Measurements from ENCODE around the gene DCTN3. TPM values are rescaled to one million over a fixed set of nuclear protein-coding genes. Genes with fewer than 3 reads are reported as not detected.
A peak's percentile ranks its signal among the peaks of the same experiment; 100 is the strongest.

DCTN3 gene
- total RNA-seq, 2 experiments from 2014 or later: 81.5 to 84.4 TPM

GRCh38 chr9:34603610-34604231, 16.6 kb downstream of the DCTN3 start:
- H3K36me3 ChIP-seq (ENCODE audit: insufficient read depth, low read length): no peaks in the 10 kb centered on the region
- ChIA-PET POLR2A (interaction anchor here (1.2 to 1.3 kb wide), 2 partner anchors 12 to 59 kb away, joined by 3 read pairs; no protein-coding TSS in a partner anchor), CTCF (interaction anchor here (0.7 to 1.7 kb wide), 14 partner anchors 9 to 420 kb away, joined by 3 to 13 read pairs (median 4); partner anchors contain the start of genes ARID3C, DCTN3 and SIGMAR1)
- Mint-ChIP-seq H3K9me3 (no peaks in the 10 kb centered on the region), H3K27ac (no peak overlapping the region), H3K36me3 (ENCODE audit: low read depth) (no peaks in the 10 kb centered on the region), H3K4me3 (no peak overlapping the region), H3K4me1 (ENCODE audit: low read depth) (no peaks in the 10 kb centered on the region), H3K27me3 (peaks cover 5% of the 10 kb centered on the region)
- H3K4me3 ChIP-seq (ENCODE audit: low read length): no peak overlapping the region
- peak; percentile 94 for TF ChIP-seq CTCF (IDR thresholded peaks at IDR 0.05)
- no peaks in the 10 kb centered on the region for H3K9me3 ChIP-seq (ENCODE audit: control insufficient read depth in 1 of 2, insufficient read depth in 1 of 2, low read length in 2 of 2)
- H3K27ac ChIP-seq (ENCODE audit: low read depth in 1 of 2, low read length in 2 of 2): no peak overlapping the region
- intact Hi-C loops (cut with DNase I, micrococcal nuclease): no loop called here
- H3K27me3 ChIP-seq (ENCODE audit: control insufficient read depth in 1 of 2, insufficient read depth in 2 of 2, low read length in 2 of 2): no peaks in the 10 kb centered on the region
- peak; percentile 98 for ATAC-seq (ENCODE audit: poor library complexity)
- H3K4me1 ChIP-seq (ENCODE audit: insufficient read depth, low read length): no peaks in the 10 kb centered on the region
- DNase-seq: peak; percentile 70 to 87 (median 78)

GRCh38 chr9:34601937-34602573, 18.2 kb downstream of the DCTN3 start:
- TF ChIP-seq CTCF (IDR thresholded peaks at IDR 0.05): no peak
- Histone ChIP-seq H3K36me3 (ENCODE audit: insufficient read depth, low read length) (no peaks in the 10 kb centered on the region), H3K4me3 (ENCODE audit: low read length) (no peak overlapping the region), H3K27me3 (ENCODE audit: control insufficient read depth in 1 of 2, insufficient read depth in 2 of 2, low read length in 2 of 2) (no peaks in the 10 kb centered on the region), H3K4me1 (ENCODE audit: insufficient read depth, low read length) (no peaks in the 10 kb centered on the region), H3K27ac (ENCODE audit: low read depth in 1 of 2, low read length in 2 of 2) (no peak overlapping the region), H3K9me3 (ENCODE audit: control insufficient read depth in 1 of 2, insufficient read depth in 1 of 2, low read length in 2 of 2) (no peaks in the 10 kb centered on the region)
- Mint-ChIP-seq H3K27me3 (peaks cover 10% of the 10 kb centered on the region), H3K27ac (no peak overlapping the region), H3K9me3 (no peaks in the 10 kb centered on the region), H3K36me3 (ENCODE audit: low read depth) (no peaks in the 10 kb centered on the region), H3K4me1 (ENCODE audit: low read depth) (no peaks in the 10 kb centered on the region), H3K4me3 (no peak overlapping the region)
- POLR2A ChIA-PET: no interaction called here
- CTCF ChIA-PET: no interaction called here
- intact Hi-C loops (cut with DNase I, micrococcal nuclease): loop anchor here in 1 of 2 experiments (2.0 kb wide), 1 partner anchor 53 kb away; no protein-coding TSS in a partner anchor
- no peak for ATAC-seq (ENCODE audit: poor library complexity)
- no peak for DNase-seq

GRCh38 chr9:34600908-34601307, 19.4 kb downstream of the DCTN3 start:
- ChIA-PET POLR2A (no interaction called here), CTCF (no interaction called here)
- Mint-ChIP-seq H3K9me3 (no peaks in the 10 kb centered on the region), H3K27ac (no peak overlapping the region), H3K27me3 (peaks cover 19% of the 10 kb centered on the region), H3K4me3 (no peak overlapping the region), H3K36me3 (ENCODE audit: low read depth) (no peaks in the 10 kb centered on the region), H3K4me1 (ENCODE audit: low read depth) (no peaks in the 10 kb centered on the region)
- Histone ChIP-seq H3K27me3 (ENCODE audit: control insufficient read depth in 1 of 2, insufficient read depth in 2 of 2, low read length in 2 of 2) (no peaks in the 10 kb centered on the region), H3K4me1 (ENCODE audit: insufficient read depth, low read length) (no peaks in the 10 kb centered on the region), H3K27ac (ENCODE audit: low read depth in 1 of 2, low read length in 2 of 2) (no peak overlapping the region), H3K9me3 (ENCODE audit: control insufficient read depth in 1 of 2, insufficient read depth in 1 of 2, low read length in 2 of 2) (no peaks in the 10 kb centered on the region), H3K36me3 (ENCODE audit: insufficient read depth, low read length) (no peaks in the 10 kb centered on the region), H3K4me3 (ENCODE audit: low read length) (no peak overlapping the region)
- ATAC-seq (ENCODE audit: poor library complexity) (no peak), DNase-seq (no peak)
- TF ChIP-seq CTCF (IDR thresholded peaks at IDR 0.05): no peak
- intact Hi-C loops (cut with DNase I, micrococcal nuclease): loop anchor here in 1 of 2 experiments (2.0 kb wide), 1 partner anchor 52 kb away; no protein-coding TSS in a partner anchor

Measured in CD4-positive, alpha-beta T cell (primary cell).